Erythroblast (primary cell): ENCODE results near the gene YLPM1.

Experiments
- DNase-seq, 2 experiments: peaks; one replicate each; lab custom pipeline; 2025; lab: John Stamatoyannopoulos, UW
- GATA1 ChIP-seq: IDR thresholded peaks from 2 replicates; pipeline ENCODE4 v1.6.1; 2011; ENCODE audit warnings: low read depth, mild to moderate bottlenecking, control low read depth, low read length, moderate library complexity
- POLR2A ChIP-seq: IDR thresholded peaks from 2 replicates; pipeline ENCODE4 v1.6.1; 2011; ENCODE audit warnings: mild to moderate bottlenecking, low read length

The YLPM1 gene

DNA sequence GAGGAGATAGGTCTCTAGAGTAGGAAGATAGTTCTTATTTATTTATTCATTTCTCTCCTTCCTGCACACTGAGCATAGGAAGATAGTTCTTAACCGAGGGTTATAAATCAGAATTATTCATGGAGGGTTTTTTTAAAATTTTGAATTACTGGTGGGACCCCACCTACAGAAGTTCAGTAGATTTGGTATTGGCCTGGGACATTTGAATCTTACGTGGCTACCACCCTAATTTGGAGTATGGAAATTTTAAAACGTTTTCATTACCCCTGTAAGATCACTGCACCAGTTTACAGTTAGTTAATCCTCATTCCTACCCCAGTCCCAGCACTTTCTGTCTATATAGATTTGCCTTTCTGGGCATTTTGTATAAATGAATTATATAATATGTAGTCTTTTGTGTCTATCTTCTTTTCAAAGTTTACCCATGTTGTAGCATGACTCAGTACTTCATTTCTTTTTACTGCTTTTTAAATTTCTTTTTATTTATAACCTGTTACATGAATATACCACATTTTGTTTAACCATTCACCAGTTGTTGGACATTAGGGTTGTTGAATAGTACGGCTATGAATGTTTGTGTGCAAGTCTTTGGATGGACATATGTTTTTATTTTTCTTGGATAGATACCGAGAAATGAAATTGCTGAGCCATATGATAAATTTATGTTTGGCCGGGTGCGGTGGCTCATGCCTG is 44.9 kb downstream of the YLPM1 start:
- no peak for TF ChIP-seq POLR2A
- no peak for TF ChIP-seq GATA1
- no peak for DNase-seq

GRCh38 chr14:74816124-74816523 is 53.0 kb downstream of the YLPM1 start:
- no peak for DNase-seq
- no peak for TF ChIP-seq POLR2A
- no peak for TF ChIP-seq GATA1

- DNase-seq = no peak
- no peak for TF ChIP-seq POLR2A
- no peak for TF ChIP-seq GATA1
Observed at GRCh38 chr14:74820288-74820687, 57.2 kb downstream of the YLPM1 start.

DNA sequence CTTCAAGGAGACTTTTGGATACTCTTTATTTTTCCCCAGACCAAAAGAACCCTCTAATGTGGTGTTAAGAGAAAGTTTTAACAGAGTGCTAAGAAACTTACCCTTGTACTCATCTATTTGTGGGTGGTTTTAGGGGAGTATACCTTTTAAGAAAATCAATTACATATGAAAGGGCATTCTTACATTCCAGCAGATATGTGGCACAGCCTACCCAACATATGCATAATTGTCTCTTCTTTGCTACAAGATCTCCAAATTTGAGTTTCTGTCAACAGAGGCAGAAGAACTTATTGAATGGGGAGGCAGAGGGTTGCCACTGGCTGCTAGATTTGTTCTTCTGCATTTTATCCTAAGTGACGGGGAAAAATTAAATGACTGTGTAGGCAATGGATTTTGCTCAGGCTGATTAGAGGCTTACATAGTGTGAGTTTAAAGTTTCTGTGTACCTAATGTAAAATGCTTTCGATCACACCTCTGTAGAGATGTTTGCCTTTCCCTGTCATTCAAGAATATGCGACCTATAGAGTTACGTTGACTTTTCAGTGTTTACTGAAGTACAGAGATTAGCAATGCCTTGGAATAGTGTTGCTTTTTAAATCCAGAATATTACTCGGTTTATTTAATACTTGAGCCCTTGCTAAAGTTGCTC is 58.3 kb downstream of the YLPM1 start:
- TF ChIP-seq GATA1 (no peak), POLR2A (no peak)
- DNase-seq = no peak

GRCh38 chr14:74824997-74825396 is 61.9 kb downstream of the YLPM1 start:
- TF ChIP-seq GATA1 (no peak), POLR2A (no peak)
- DNase-seq = no peak

- no peak for TF ChIP-seq GATA1
- no peak for TF ChIP-seq POLR2A
- DNase-seq = no peak
Observed at GRCh38 chr14:74826574-74826973, 63.5 kb downstream of the YLPM1 start.

- TF ChIP-seq POLR2A = no peak
- no peak for DNase-seq
Observed at GRCh38 chr14:74829251-74829650, 66.1 kb downstream of the YLPM1 start.

GRCh38 chr14:74832849-74833248 is 69.7 kb downstream of the YLPM1 start:
- no peak for DNase-seq
- TF ChIP-seq POLR2A (no peak), GATA1 (no peak)

DNA sequence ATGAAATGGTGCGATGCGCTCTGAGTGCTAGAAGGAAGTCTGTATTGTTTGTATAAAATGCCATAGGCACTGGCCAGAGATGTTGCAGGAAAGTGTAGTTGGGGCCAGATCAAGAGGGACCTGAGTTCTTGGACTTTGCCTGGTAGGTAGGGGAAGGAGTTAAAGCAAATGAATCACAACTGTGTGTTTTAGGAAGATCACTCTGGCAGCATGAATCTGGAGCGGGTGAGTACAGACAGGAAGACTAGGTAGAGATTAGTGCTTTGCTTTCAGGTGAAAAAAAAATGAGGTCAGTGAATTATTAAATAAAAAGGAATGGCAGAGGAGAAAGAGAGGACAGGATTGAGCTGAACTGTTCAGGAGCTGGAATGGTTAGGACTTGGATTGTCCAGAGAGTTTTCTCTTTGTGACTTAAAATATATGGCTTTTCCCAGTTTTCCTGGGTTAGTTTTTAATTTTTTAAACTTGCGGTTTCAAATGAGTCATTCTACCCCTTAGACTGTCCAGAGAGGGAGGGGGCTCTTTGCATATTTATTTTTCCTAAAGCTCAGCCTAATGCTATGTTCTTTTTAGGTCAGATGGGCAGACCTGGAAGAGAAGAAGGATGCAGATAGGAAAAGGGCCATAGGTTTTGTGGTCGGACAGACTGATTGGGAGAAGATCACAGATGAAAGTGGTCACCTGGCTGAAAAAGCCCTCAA is 71.7 kb downstream of the YLPM1 start:
- DNase-seq = no peak

GRCh38 chr14:74835645-74836250 is 72.6 kb downstream of the YLPM1 start:
- DNase-seq = no peak
- TF ChIP-seq GATA1 = no peak
- TF ChIP-seq POLR2A = no peak

More for the DNA sequence above, 71.7 kb downstream of the YLPM1 start:
- TF ChIP-seq GATA1 = no peak

DNA sequence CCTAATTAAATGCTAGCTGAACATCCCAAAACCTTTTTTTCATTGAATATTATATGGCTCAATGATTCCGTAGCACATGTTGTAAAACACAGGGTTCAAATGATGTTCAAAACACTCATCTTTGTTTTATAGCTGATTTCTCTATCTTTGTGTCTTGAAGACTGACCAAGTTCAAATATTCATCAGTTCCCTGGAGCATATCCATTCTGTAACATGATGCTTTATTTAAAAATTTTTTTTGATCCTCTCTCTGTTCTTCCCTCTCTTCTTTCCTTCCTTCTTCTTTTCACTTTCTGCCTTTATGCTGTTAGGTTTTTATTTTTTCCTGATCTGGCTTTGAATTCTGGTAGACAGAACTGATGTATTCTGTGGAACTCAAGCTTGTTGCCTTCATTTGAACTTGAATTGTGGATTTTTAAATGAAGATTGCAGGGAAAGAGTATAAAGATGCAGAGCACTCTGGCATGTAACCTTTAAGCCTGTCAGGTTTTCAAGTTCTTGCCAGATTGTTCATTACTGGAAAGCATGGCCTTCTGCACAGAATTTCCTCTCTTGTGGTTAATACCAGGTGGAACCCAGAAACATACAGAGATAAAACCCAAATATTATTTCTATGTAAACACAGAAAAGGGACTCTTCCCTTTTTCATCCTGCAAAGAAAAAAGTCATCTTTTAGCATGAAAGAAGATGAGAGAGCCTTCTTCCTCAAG is 73.3 kb downstream of the YLPM1 start:
- TF ChIP-seq GATA1 = no peak
- no peak for TF ChIP-seq POLR2A
- no peak for DNase-seq

DNA sequence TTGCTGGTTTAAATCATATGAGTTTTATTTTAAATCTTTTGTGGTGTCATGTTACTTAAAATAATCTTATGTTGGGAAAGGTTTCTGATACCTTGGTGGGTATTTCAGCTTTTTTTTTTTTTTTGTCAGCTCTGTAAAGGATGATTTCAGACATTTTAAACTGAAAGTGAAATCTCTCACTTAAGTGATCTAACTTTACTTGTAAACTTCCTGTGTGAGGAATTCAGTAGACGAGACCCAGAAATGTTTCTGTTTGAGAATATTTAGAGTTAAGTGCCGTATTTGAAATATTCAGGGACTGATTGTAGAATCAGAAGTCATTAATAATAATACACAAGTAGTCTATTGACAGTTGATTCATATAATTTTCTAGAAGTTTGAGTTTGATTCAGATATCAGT is 75.0 kb downstream of the YLPM1 start:
- TF ChIP-seq POLR2A (no peak), GATA1 (no peak)
- DNase-seq = no peak

DNA sequence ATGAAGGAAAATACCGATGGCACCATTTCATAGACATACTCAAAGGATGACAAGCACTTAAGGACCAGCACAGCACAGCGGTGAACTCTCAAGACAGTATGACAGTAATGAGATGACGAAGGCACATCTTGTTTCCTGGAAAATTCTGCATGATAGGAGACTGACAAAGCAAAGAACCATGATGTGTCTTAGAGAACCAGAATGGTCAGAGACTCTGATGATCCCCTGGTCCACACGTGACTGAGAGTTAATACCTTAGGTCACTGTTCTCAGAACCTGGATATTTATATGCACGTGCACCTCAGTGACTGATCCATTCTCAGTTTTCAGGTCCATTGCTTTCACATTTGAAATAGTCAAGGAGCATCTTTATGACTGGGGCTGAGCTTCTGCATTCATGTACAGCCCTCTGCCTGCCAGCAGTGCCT is 77.5 kb downstream of the YLPM1 start:
- no peak for TF ChIP-seq GATA1
- TF ChIP-seq POLR2A = no peak
- DNase-seq = no peak
